ELF-1 (cell line): ENCODE results near the gene LMF1.
"Not testable (repeated sequence)": the region's sequence is repeated elsewhere in the genome, so short reads cannot be mapped to it uniquely, and the experiment has no call there.

ENCODE experiments used
- DNase-seq: peaks from one replicate; pipeline ENCODE4 v3.0.0-alpha.2; 2016; ENCODE audit warnings: low read depth, low spot score

The LMF1 gene

GRCh38 chr16:895371-895770, 75.4 kb downstream of the LMF1 start:
- no peak for DNase-seq

GRCh38 chr16:894841-895240, 75.9 kb downstream of the LMF1 start:
- no peak for DNase-seq

GRCh38 chr16:894136-894535, 76.6 kb downstream of the LMF1 start:
- no peak for DNase-seq

GRCh38 chr16:893360-893759, 77.4 kb downstream of the LMF1 start:
- DNase-seq: no peak

GRCh38 chr16:892536-893255, 78.1 kb downstream of the LMF1 start:
- DNase-seq: no peak

- no peak for DNase-seq
These were observed 78.8 kb downstream of the LMF1 start for GRCh38 chr16:892006-892405.

- no peak for DNase-seq
These were observed 79.4 kb downstream of the LMF1 start for GRCh38 chr16:891353-891740.

GRCh38 chr16:890716-891352, 80.0 kb downstream of the LMF1 start:
- no peak for DNase-seq

- DNase-seq: no peak
These were observed 80.6 kb downstream of the LMF1 start for GRCh38 chr16:890217-890616.

- no peak for DNase-seq
These were observed 81.2 kb downstream of the LMF1 start for GRCh38 chr16:889586-889985.

GRCh38 chr16:888901-889570, 81.7 kb downstream of the LMF1 start:
- DNase-seq: no peak

GRCh38 chr16:888456-888855, 82.3 kb downstream of the LMF1 start:
- not testable (repeated sequence) for DNase-seq

- no peak for DNase-seq
These were observed 82.9 kb downstream of the LMF1 start for GRCh38 chr16:887846-888245.

- peak; percentile 29 for DNase-seq
These were observed 83.7 kb downstream of the LMF1 start for GRCh38 chr16:886802-887731.

GRCh38 chr16:886084-886543, 84.7 kb downstream of the LMF1 start:
- peak; percentile 64 for DNase-seq

- no peak for DNase-seq
These were observed 85.4 kb downstream of the LMF1 start for GRCh38 chr16:885391-885790.

GRCh38 chr16:884232-884631, 86.6 kb downstream of the LMF1 start:
- no peak for DNase-seq

- DNase-seq: no peak
These were observed 87.0 kb downstream of the LMF1 start for GRCh38 chr16:883781-884180.

GRCh38 chr16:883340-883739, 87.4 kb downstream of the LMF1 start:
- no peak for DNase-seq

- DNase-seq: not testable (repeated sequence)
These were observed 88.1 kb downstream of the LMF1 start for GRCh38 chr16:882671-883070.

GRCh38 chr16:882256-882655, 88.5 kb downstream of the LMF1 start:
- no peak for DNase-seq
